GM23338 (cell line): Measurements from ENCODE around the gene ERBB4. TPM values are rescaled to one million over a fixed set of nuclear protein-coding genes. Genes with fewer than 3 reads are reported as not detected.

Source experiments
- ATAC-seq: fragments of 200-7000 bp; cut with Tn5 transposase; 3 replicates; pipeline ENCODE4 v1.9.1; 2020
- DNase-seq: peaks from one replicate; pipeline ENCODE4 v3.0.0-alpha.2; 2015; ENCODE audit warnings: low spot score
- H2AFZ ChIP-seq: fragments of 200-600 bp; sonication (generic); 2 replicates; pipeline ENCODE4 v1.8.0; 2016; ENCODE audit warnings: antibody characterized with exemption, mild to moderate bottlenecking, moderate library complexity
- H3F3A ChIP-seq: fragments of 200-600 bp; sonication (generic); replicated peaks from 2 replicates; pipeline ENCODE4 v1.8.0; 2017; ENCODE audit warnings: antibody characterized with exemption, mixed run types, low read depth
- H3K27ac ChIP-seq: fragments of 200-600 bp; sonication (generic); 2 replicates; pipeline ENCODE4 v1.6.1; 2016; ENCODE audit warnings: low read depth
- H3K27me3 ChIP-seq: fragments of 200-600 bp; sonication (generic); 2 replicates; pipeline ENCODE4 v1.8.0; 2016; ENCODE audit warnings: mild to moderate bottlenecking, mixed run types, moderate library complexity; ENCODE audit not compliant: insufficient read depth
- H3K36me3 ChIP-seq: fragments of 200-600 bp; sonication (generic); 2 replicates; pipeline ENCODE4 v1.8.0; 2016; ENCODE audit warnings: mild to moderate bottlenecking; ENCODE audit not compliant: insufficient read depth
- H3K4me1 ChIP-seq: fragments of 200-600 bp; sonication (generic); 2 replicates; pipeline ENCODE4 v1.8.0; 2016; ENCODE audit warnings: mild to moderate bottlenecking, moderate library complexity; ENCODE audit not compliant: insufficient read depth
- H3K4me2 ChIP-seq: fragments of 200-600 bp; sonication (generic); 2 replicates; pipeline ENCODE4 v1.7.1; 2017; ENCODE audit warnings: mixed run types
- H3K4me3 ChIP-seq: fragments of 200-600 bp; sonication (generic); 2 replicates; pipeline ENCODE4 v1.6.1; 2016; ENCODE audit warnings: mixed run types
- H3K79me2 ChIP-seq: fragments of 200-600 bp; sonication (generic); replicated peaks from 2 replicates; pipeline ENCODE4 v1.8.0; 2017; ENCODE audit warnings: mild to moderate bottlenecking; ENCODE audit not compliant: insufficient read depth
- H3K9me2 ChIP-seq: fragments of 200-600 bp; sonication (generic); 2 replicates; pipeline ENCODE4 v1.8.0; 2017; ENCODE audit not compliant: insufficient read depth
- H4K20me1 ChIP-seq: fragments of 200-600 bp; sonication (generic); replicated peaks from 2 replicates; pipeline ENCODE4 v1.8.0; 2017; ENCODE audit warnings: mild to moderate bottlenecking; ENCODE audit not compliant: insufficient read depth
- H3K27ac Mint-ChIP-seq: 2 replicates; pipeline ENCODE4 v1.8.0; 2020; ENCODE audit warnings: inconsistent platforms, mild to moderate bottlenecking, moderate library complexity, mixed read lengths
- H3K27me3 Mint-ChIP-seq: 3 replicates; pipeline ENCODE4 v1.8.0; 2022; ENCODE audit warnings: low read depth, mild to moderate bottlenecking, moderate library complexity, mixed read lengths, inconsistent platforms; ENCODE audit not compliant: insufficient read depth, poor library complexity
- H3K36me3 Mint-ChIP-seq: 3 replicates; pipeline ENCODE4 v1.8.0; 2021; ENCODE audit warnings: low read depth, mild to moderate bottlenecking, inconsistent platforms, moderate library complexity, mixed read lengths
- H3K4me1 Mint-ChIP-seq: 3 replicates; pipeline ENCODE4 v1.8.0; 2020; ENCODE audit warnings: mild to moderate bottlenecking, inconsistent platforms, mixed read lengths
- H3K4me3 Mint-ChIP-seq: 3 replicates; pipeline ENCODE4 v1.8.0; 2021; ENCODE audit warnings: moderate library complexity, mild to moderate bottlenecking, inconsistent platforms, mixed read lengths
- H3K9me3 Mint-ChIP-seq: 3 replicates; pipeline ENCODE4 v1.8.0; 2020; ENCODE audit warnings: moderate library complexity, mild to moderate bottlenecking, inconsistent platforms, mixed read lengths
- CREB1 ChIP-seq: fragments of 250-450 bp; sonication (Bioruptor Pico); IDR thresholded peaks from 2 replicates; pipeline ENCODE4 v1.5.0; 2020; ENCODE audit warnings: low read depth, mild to moderate bottlenecking, moderate library complexity
- EZH2 ChIP-seq: fragments of 200-600 bp; sonication (generic); IDR thresholded peaks from one replicate; pipeline ENCODE4 v1.8.0; 2017; ENCODE audit warnings: antibody characterized with exemption, mild to moderate bottlenecking, low read depth; ENCODE audit not compliant: unreplicated experiment
- JUNB ChIP-seq: IDR thresholded peaks from one replicate; pipeline ENCODE4 v1.6.1; 2016; ENCODE audit warnings: antibody characterized with exemption; ENCODE audit not compliant: unreplicated experiment
- POLR2AphosphoS5 ChIP-seq: IDR thresholded peaks from 2 replicates; pipeline ENCODE4 v1.6.1; 2016; ENCODE audit warnings: antibody characterized with exemption, low read depth
- REST ChIP-seq: IDR thresholded peaks from one replicate; pipeline ENCODE4 v1.6.1; 2018; ENCODE audit warnings: antibody characterized with exemption; ENCODE audit not compliant: unreplicated experiment
- STAT1 ChIP-seq: IDR thresholded peaks from one replicate; pipeline ENCODE4 v1.6.1; 2016; ENCODE audit warnings: antibody characterized with exemption; ENCODE audit not compliant: unreplicated experiment
- ZNF114 ChIP-seq: fragments of 250-450 bp; sonication (Bioruptor Pico); IDR thresholded peaks from 2 replicates; pipeline ENCODE4 v1.5.0; 2020; ENCODE audit warnings: mild to moderate bottlenecking, moderate library complexity
- ZNF331 ChIP-seq: fragments of 250-450 bp; sonication (Bioruptor Pico); IDR thresholded peaks from 2 replicates; pipeline ENCODE4 v1.5.0; 2020; ENCODE audit warnings: low read depth, mild to moderate bottlenecking, moderate library complexity
- polyA plus RNA-seq: library from polyadenylated mRNA; unstranded; fragments of >200 nt; fragmentation: Nextera tagmentation; extraction: Ambion mirVana; gene quantifications from 2 replicates; pipeline ENCODE4 v1.2.1, GENCODE V29; 2016
- total RNA-seq: library from RNA; depleted of rRNA; stranded (reverse); fragments of >200 nt; shearing (Covaris generic); gene quantifications from 2 replicates; pipeline ENCODE4 v1.2.3, GENCODE V29; 2014
- TF ChIP-seq, protein P1 (sequence below), 2 experiments: fragments of 200-600 bp in 1 of 2; sonication (generic) in 1 of 2; conservative IDR thresholded peaks; 2 replicates each; pipeline versions ENCODE4 v1.5.1 to v1.6.1; 2016 to 2017; ENCODE audit warnings: antibody characterized with exemption in 2 of 2, low read depth in 2 of 2, mild to moderate bottlenecking in 2 of 2, moderate library complexity in 1 of 2
- TF ChIP-seq, protein P2 (sequence below): fragments of 250-450 bp; sonication (Bioruptor Pico); IDR thresholded peaks from 2 replicates; pipeline ENCODE4 v1.5.0; 2020; ENCODE audit warnings: mild to moderate bottlenecking, moderate library complexity

Gene ERBB4
- total and polyA plus RNA-seq, 2 experiments from 2014 or later = 0.73 to 1.1 TPM

GRCh38 chr2:211985393-211985792 lies 553.2 kb downstream of the ERBB4 start (continued):
- TF ChIP-seq EZH2 (no peak), REST (no peak)
- TF ChIP-seq, protein P1, sequence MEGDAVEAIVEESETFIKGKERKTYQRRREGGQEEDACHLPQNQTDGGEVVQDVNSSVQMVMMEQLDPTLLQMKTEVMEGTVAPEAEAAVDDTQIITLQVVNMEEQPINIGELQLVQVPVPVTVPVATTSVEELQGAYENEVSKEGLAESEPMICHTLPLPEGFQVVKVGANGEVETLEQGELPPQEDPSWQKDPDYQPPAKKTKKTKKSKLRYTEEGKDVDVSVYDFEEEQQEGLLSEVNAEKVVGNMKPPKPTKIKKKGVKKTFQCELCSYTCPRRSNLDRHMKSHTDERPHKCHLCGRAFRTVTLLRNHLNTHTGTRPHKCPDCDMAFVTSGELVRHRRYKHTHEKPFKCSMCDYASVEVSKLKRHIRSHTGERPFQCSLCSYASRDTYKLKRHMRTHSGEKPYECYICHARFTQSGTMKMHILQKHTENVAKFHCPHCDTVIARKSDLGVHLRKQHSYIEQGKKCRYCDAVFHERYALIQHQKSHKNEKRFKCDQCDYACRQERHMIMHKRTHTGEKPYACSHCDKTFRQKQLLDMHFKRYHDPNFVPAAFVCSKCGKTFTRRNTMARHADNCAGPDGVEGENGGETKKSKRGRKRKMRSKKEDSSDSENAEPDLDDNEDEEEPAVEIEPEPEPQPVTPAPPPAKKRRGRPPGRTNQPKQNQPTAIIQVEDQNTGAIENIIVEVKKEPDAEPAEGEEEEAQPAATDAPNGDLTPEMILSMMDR (conservative IDR thresholded peaks at IDR 0.05; ENCODE audit: low read depth in 2 of 2) = no peak

GRCh38 chr2:211982162-211982561 lies 556.4 kb downstream of the ERBB4 start:
- Histone ChIP-seq H3K79me2 (no peaks in the 10 kb centered on the region), H3K36me3 (no peaks in the 10 kb centered on the region), H3F3A (no peaks in the 10 kb centered on the region), H4K20me1 (no peaks in the 10 kb centered on the region), H2AFZ (no peak overlapping the region), H3K4me2 (no peak overlapping the region), H3K4me1 (no peaks in the 10 kb centered on the region), H3K27me3 (no peaks in the 10 kb centered on the region), H3K9me2 (no peaks in the 10 kb centered on the region), H3K27ac (no peak overlapping the region), H3K4me3 (no peak overlapping the region)
- no peak for DNase-seq
- no peaks in the 10 kb centered on the region for H3K4me1 Mint-ChIP-seq
- H3K9me3 Mint-ChIP-seq = no peaks in the 10 kb centered on the region
- no peak overlapping the region for H3K4me3 Mint-ChIP-seq
- no peaks in the 10 kb centered on the region for H3K27me3 Mint-ChIP-seq
- no peak for ATAC-seq
- H3K36me3 Mint-ChIP-seq = no peaks in the 10 kb centered on the region
- no peak overlapping the region for H3K27ac Mint-ChIP-seq
- TF ChIP-seq STAT1 (no peak), EZH2 (no peak), ZNF114 (CRISPR knock-in tag) (no peak), ZNF331 (no peak), POLR2AphosphoS5 (no peak), CREB1 (CRISPR knock-in tag) (no peak), JUNB (no peak)
- TF ChIP-seq, protein P1 (conservative IDR thresholded peaks at IDR 0.05; ENCODE audit: low read depth in 2 of 2) = no peak
- TF ChIP-seq, protein P2, sequence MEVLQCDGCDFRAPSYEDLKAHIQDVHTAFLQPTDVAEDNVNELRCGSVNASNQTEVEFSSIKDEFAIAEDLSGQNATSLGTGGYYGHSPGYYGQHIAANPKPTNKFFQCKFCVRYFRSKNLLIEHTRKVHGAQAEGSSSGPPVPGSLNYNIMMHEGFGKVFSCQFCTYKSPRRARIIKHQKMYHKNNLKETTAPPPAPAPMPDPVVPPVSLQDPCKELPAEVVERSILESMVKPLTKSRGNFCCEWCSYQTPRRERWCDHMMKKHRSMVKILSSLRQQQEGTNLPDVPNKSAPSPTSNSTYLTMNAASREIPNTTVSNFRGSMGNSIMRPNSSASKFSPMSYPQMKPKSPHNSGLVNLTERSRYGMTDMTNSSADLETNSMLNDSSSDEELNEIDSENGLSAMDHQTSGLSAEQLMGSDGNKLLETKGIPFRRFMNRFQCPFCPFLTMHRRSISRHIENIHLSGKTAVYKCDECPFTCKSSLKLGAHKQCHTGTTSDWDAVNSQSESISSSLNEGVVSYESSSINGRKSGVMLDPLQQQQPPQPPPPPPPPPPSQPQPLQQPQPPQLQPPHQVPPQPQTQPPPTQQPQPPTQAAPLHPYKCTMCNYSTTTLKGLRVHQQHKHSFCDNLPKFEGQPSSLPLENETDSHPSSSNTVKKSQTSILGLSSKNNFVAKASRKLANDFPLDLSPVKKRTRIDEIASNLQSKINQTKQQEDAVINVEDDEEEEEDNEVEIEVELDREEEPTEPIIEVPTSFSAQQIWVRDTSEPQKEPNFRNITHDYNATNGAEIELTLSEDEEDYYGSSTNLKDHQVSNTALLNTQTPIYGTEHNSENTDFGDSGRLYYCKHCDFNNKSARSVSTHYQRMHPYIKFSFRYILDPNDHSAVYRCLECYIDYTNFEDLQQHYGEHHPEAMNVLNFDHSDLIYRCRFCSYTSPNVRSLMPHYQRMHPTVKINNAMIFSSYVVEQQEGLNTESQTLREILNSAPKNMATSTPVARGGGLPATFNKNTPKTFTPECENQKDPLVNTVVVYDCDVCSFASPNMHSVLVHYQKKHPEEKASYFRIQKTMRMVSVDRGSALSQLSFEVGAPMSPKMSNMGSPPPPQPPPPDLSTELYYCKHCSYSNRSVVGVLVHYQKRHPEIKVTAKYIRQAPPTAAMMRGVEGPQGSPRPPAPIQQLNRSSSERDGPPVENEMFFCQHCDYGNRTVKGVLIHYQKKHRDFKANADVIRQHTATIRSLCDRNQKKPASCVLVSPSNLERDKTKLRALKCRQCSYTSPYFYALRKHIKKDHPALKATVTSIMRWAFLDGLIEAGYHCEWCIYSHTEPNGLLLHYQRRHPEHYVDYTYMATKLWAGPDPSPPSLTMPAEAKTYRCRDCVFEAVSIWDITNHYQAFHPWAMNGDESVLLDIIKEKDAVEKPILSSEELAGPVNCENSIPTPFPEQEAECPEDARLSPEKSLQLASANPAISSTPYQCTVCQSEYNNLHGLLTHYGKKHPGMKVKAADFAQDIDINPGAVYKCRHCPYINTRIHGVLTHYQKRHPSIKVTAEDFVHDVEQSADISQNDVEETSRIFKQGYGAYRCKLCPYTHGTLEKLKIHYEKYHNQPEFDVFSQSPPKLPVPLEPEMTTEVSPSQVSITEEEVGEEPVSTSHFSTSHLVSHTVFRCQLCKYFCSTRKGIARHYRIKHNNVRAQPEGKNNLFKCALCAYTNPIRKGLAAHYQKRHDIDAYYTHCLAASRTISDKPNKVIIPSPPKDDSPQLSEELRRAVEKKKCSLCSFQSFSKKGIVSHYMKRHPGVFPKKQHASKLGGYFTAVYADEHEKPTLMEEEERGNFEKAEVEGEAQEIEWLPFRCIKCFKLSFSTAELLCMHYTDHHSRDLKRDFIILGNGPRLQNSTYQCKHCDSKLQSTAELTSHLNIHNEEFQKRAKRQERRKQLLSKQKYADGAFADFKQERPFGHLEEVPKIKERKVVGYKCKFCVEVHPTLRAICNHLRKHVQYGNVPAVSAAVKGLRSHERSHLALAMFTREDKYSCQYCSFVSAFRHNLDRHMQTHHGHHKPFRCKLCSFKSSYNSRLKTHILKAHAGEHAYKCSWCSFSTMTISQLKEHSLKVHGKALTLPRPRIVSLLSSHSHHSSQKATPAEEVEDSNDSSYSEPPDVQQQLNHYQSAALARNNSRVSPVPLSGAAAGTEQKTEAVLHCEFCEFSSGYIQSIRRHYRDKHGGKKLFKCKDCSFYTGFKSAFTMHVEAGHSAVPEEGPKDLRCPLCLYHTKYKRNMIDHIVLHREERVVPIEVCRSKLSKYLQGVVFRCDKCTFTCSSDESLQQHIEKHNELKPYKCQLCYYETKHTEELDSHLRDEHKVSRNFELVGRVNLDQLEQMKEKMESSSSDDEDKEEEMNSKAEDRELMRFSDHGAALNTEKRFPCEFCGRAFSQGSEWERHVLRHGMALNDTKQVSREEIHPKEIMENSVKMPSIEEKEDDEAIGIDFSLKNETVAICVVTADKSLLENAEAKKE (CRISPR knock-in tag) = no peak
